Fibroblast of the conjunctiva (primary cell): ENCODE results near the gene STEAP1B.

Source experiments
- DNase-seq: peaks from one replicate; pipeline ENCODE4 v3.0.0-alpha.2; 2010; ENCODE audit warnings: low read depth

STEAP1B gene

GRCh38 chr7:22432203-22432718 lies 67.7 kb downstream of the STEAP1B start:
- no peak for DNase-seq

GRCh38 chr7:22430457-22430856 lies 69.5 kb downstream of the STEAP1B start:
- DNase-seq: no peak

GRCh38 chr7:22429386-22429785 lies 70.6 kb downstream of the STEAP1B start:
- DNase-seq: no peak

GRCh38 chr7:22427855-22428254 lies 72.1 kb downstream of the STEAP1B start:
- no peak for DNase-seq

- DNase-seq: no peak
Measured at GRCh38 chr7:22427104-22427503, 72.9 kb downstream of the STEAP1B start.

GRCh38 chr7:22426463-22427094 lies 73.4 kb downstream of the STEAP1B start:
- no peak for DNase-seq

- no peak for DNase-seq
Measured at GRCh38 chr7:22425361-22425760, 74.6 kb downstream of the STEAP1B start.

- no peak for DNase-seq
Measured at GRCh38 chr7:22422831-22423615, 77.0 kb downstream of the STEAP1B start.

- no peak for DNase-seq
Measured at GRCh38 chr7:22420973-22421635, 78.9 kb downstream of the STEAP1B start.

GRCh38 chr7:22420008-22420407 lies 80.0 kb downstream of the STEAP1B start:
- no peak for DNase-seq

- DNase-seq: no peak
Measured at GRCh38 chr7:22419488-22419887, 80.5 kb downstream of the STEAP1B start.

- no peak for DNase-seq
Measured at GRCh38 chr7:22418251-22419046, 81.5 kb downstream of the STEAP1B start.

GRCh38 chr7:22417841-22418240 lies 82.1 kb downstream of the STEAP1B start:
- no peak for DNase-seq

- no peak for DNase-seq
Measured at GRCh38 chr7:22417349-22417748, 82.6 kb downstream of the STEAP1B start.

GRCh38 chr7:22414424-22414823 lies 85.6 kb downstream of the STEAP1B start:
- DNase-seq: no peak

GRCh38 chr7:22413211-22413610 lies 86.8 kb downstream of the STEAP1B start:
- no peak for DNase-seq

- DNase-seq: no peak
Measured at GRCh38 chr7:22411977-22412693, 87.9 kb downstream of the STEAP1B start.

GRCh38 chr7:22406715-22407114 lies 93.3 kb downstream of the STEAP1B start:
- no peak for DNase-seq

GRCh38 chr7:22404421-22405023 lies 95.5 kb downstream of the STEAP1B start:
- no peak for DNase-seq

- DNase-seq: no peak
Measured at GRCh38 chr7:22403344-22403743, 96.6 kb downstream of the STEAP1B start.

- no peak for DNase-seq
Measured at GRCh38 chr7:22402250-22402649, 97.7 kb downstream of the STEAP1B start.
